OCI-LY1 (cell line): Measurements from ENCODE around the gene LPGAT1.

Experiments
- H2AFZ ChIP-seq: fragments of 200-600 bp; sonication (generic), shearing (Covaris generic); 2 replicates; pipeline ENCODE4 v1.6.0; 2014; ENCODE audit warnings: antibody characterized with exemption, mild to moderate bottlenecking, low read length
- H3F3A ChIP-seq: fragments of 200-600 bp; sonication (generic), shearing (Covaris generic); 2 replicates; pipeline ENCODE4 v1.6.0; 2014; ENCODE audit warnings: mild to moderate bottlenecking, antibody characterized with exemption, low read length, moderate library complexity; ENCODE audit not compliant: insufficient read depth
- H3K27ac ChIP-seq: fragments of 200-600 bp; sonication (generic); 2 replicates; pipeline ENCODE4 v1.5.1; 2014; ENCODE audit warnings: low read length, mixed run types, mild to moderate bottlenecking, low read depth; ENCODE audit not compliant: poor library complexity, severe bottlenecking
- H3K27me3 ChIP-seq: fragments of 200-600 bp; sonication (generic); 2 replicates; pipeline ENCODE4 v1.6.0; 2014; ENCODE audit warnings: antibody characterized with exemption, mild to moderate bottlenecking, low read length, moderate library complexity; ENCODE audit not compliant: insufficient read depth
- H3K36me3 ChIP-seq: fragments of 200-600 bp; sonication (generic); 2 replicates; pipeline ENCODE4 v1.6.1; 2014; ENCODE audit warnings: mild to moderate bottlenecking, antibody characterized with exemption, low read length, moderate library complexity, mixed read lengths; ENCODE audit not compliant: insufficient read depth
- H3K4me1 ChIP-seq: fragments of 200-600 bp; sonication (generic); 2 replicates; pipeline ENCODE4 v1.5.1; 2014; ENCODE audit warnings: mild to moderate bottlenecking, low read length, moderate library complexity; ENCODE audit not compliant: insufficient read depth, severe bottlenecking
- H3K4me2 ChIP-seq: fragments of 200-600 bp; sonication (generic), shearing (Covaris generic); 2 replicates; pipeline ENCODE4 v1.6.1; 2014; ENCODE audit warnings: low read length
- H3K4me3 ChIP-seq: fragments of 200-600 bp; sonication (generic); 2 replicates; pipeline ENCODE4 v1.5.1; 2014; ENCODE audit warnings: low read length, low read depth, mild to moderate bottlenecking, mixed read lengths; ENCODE audit not compliant: poor library complexity, severe bottlenecking
- H3K79me2 ChIP-seq: fragments of 200-600 bp; shearing (Covaris generic); 2 replicates; pipeline ENCODE4 v1.6.1; 2016; ENCODE audit warnings: mixed run types, low read length, mixed read lengths; ENCODE audit not compliant: insufficient read depth
- H3K9ac ChIP-seq: fragments of 200-600 bp; sonication (generic), shearing (Covaris generic); 2 replicates; pipeline ENCODE4 v1.6.1; 2014; ENCODE audit warnings: mild to moderate bottlenecking, low read length, mixed read lengths
- H3K9me2 ChIP-seq: fragments of 200-600 bp; sonication (generic), shearing (Covaris generic); 2 replicates; pipeline ENCODE4 v1.6.1; 2014; ENCODE audit warnings: low read depth, mild to moderate bottlenecking, low read length, mixed read lengths
- H3K9me3 ChIP-seq: fragments of 200-600 bp; shearing (Covaris generic); 2 replicates; pipeline ENCODE4 v1.6.1; 2014; ENCODE audit warnings: low read length, mixed read lengths
- H4K20me1 ChIP-seq: fragments of 200-600 bp; sonication (generic), shearing (Covaris generic); 2 replicates; pipeline ENCODE4 v1.6.0; 2016; ENCODE audit warnings: mild to moderate bottlenecking, low read length; ENCODE audit not compliant: insufficient read depth
- CTCF ChIP-seq: fragments of 200-600 bp; sonication (generic), shearing (Covaris generic); IDR thresholded peaks from 2 replicates; pipeline ENCODE4 v1.5.1; 2017; ENCODE audit warnings: mild to moderate bottlenecking, antibody characterized with exemption, low read length, moderate library complexity, mixed read lengths
- EZH2 ChIP-seq: fragments of 200-600 bp; sonication (generic), shearing (Covaris generic); IDR thresholded peaks from 2 replicates; pipeline ENCODE4 v1.8.0; 2017; ENCODE audit warnings: borderline replicate concordance, mixed run types, mild to moderate bottlenecking, antibody characterized with exemption, low read length, moderate library complexity, mixed read lengths

LPGAT1 gene

GRCh38 chr1:211752317-211752716, 78.2 kb downstream of the LPGAT1 start:
- peaks cover 15% of the 10 kb centered on the region; the same call in 1 of the 2 replicates for H3K36me3 ChIP-seq
- H3K27ac ChIP-seq, result no peak overlapping the region
- no peak overlapping the region for H3K4me3 ChIP-seq
- no peaks in the 10 kb centered on the region for H3K9me3 ChIP-seq
- H2AFZ ChIP-seq, result no peak overlapping the region
- no peaks in the 10 kb centered on the region for H3K79me2 ChIP-seq
- H3K4me2 ChIP-seq, result no peak overlapping the region
- H3K9ac ChIP-seq, result no peak overlapping the region
- no peaks in the 10 kb centered on the region for H3F3A ChIP-seq
- H3K4me1 ChIP-seq, result no peaks in the 10 kb centered on the region
- TF ChIP-seq CTCF (no peak), EZH2 (no peak)
- no peaks in the 10 kb centered on the region for H4K20me1 ChIP-seq
- no peaks in the 10 kb centered on the region for H3K27me3 ChIP-seq
- H3K9me2 ChIP-seq, result no peaks in the 10 kb centered on the region

- peaks cover 15% of the 10 kb centered on the region; the same call in 1 of the 2 replicates for H3K36me3 ChIP-seq
- H3F3A ChIP-seq, result no peaks in the 10 kb centered on the region
Measured at GRCh38 chr1:211751438-211751837, 79.1 kb downstream of the LPGAT1 start.

GRCh38 chr1:211750599-211750998, 80.0 kb downstream of the LPGAT1 start:
- H3K27ac ChIP-seq, result no peak overlapping the region
- H3F3A ChIP-seq, result no peaks in the 10 kb centered on the region
- H3K9ac ChIP-seq, result no peak overlapping the region
- no peak overlapping the region for H2AFZ ChIP-seq
- no peak overlapping the region for H3K4me2 ChIP-seq
- no peaks in the 10 kb centered on the region for H3K9me2 ChIP-seq
- H3K4me3 ChIP-seq, result no peak overlapping the region
- no peaks in the 10 kb centered on the region for H3K4me1 ChIP-seq
- H3K27me3 ChIP-seq, result no peaks in the 10 kb centered on the region
- TF ChIP-seq CTCF (no peak), EZH2 (no peak)
- H3K79me2 ChIP-seq, result no peaks in the 10 kb centered on the region
- no peaks in the 10 kb centered on the region for H4K20me1 ChIP-seq
- no peaks in the 10 kb centered on the region for H3K9me3 ChIP-seq
- H3K36me3 ChIP-seq, result peaks cover 15% of the 10 kb centered on the region; the same call in 1 of the 2 replicates

More at GRCh38 chr1:211751438-211751837, 79.1 kb downstream of the LPGAT1 start:
- Histone ChIP-seq H3K9me2 (no peaks in the 10 kb centered on the region), H3K4me2 (no peak overlapping the region), H3K4me3 (no peak overlapping the region), H3K79me2 (no peaks in the 10 kb centered on the region), H3K4me1 (no peaks in the 10 kb centered on the region), H3K27me3 (no peaks in the 10 kb centered on the region), H3K9me3 (no peaks in the 10 kb centered on the region), H2AFZ (no peak overlapping the region), H3K27ac (no peak overlapping the region), H3K9ac (no peak overlapping the region), H4K20me1 (no peaks in the 10 kb centered on the region)
- TF ChIP-seq CTCF (no peak), EZH2 (no peak)
